Lower leg skin (tissue), 4 donors: Measurements from ENCODE around the gene SULT2B1. TPM values are rescaled to one million over a fixed set of nuclear protein-coding genes. Genes with fewer than 3 reads are reported as not detected.
A peak's percentile ranks its signal among the peaks of the same experiment; 100 is the strongest.
"Not testable (repeated sequence)": the region's sequence is repeated elsewhere in the genome, so short reads cannot be mapped to it uniquely, and the experiment has no call there.

Source experiments
- DNase-seq, 2 donors: peaks; one replicate each; pipeline ENCODE4 v3.0.0-alpha.2; 2019; ENCODE audit warnings: low spot score in 2 of 2
- H3K4me3 ChIP-seq: fragments of 200-600 bp; sonication (generic); 2 replicates; pipeline ENCODE4 v1.5.1; 2017; ENCODE audit warnings: mild to moderate bottlenecking, low read depth; ENCODE audit not compliant: poor library complexity, severe bottlenecking
- POLR2A ChIP-seq, 2 donors: fragments of 450-650 bp; IDR thresholded peaks; one replicate each; pipeline ENCODE4 v1.6.1; 2016 to 2017; ENCODE audit warnings: antibody characterized with exemption in 2 of 2, mild to moderate bottlenecking in 1 of 2, moderate library complexity in 1 of 2
- WGBS, 2 donors: methylation state at CpG; one replicate each; pipeline ENCODE4 v1.1.5; 2018; 5-methylcytosine and 5-hydroxymethylcytosine counted together
- intact Hi-C: fragments of 100-400 bp; cut with DNase I; formaldehyde crosslinking; loops from one replicate; pipeline ENCODE4 v1.15.0; 2023; ENCODE audit warnings: low total_unique reads
- total RNA-seq, 4 donors: library from RNA; depleted of rRNA; stranded (reverse); fragments of >200 nt; gene quantifications; one replicate each; pipeline ENCODE4 v1.1.0, GENCODE V29; 2016
- TF ChIP-seq, protein P1 (sequence below), 3 donors: fragments of 450-650 bp; IDR thresholded peaks; one replicate each; pipeline ENCODE4 v1.5.1; 2016; ENCODE audit warnings: antibody characterized with exemption in 3 of 3, mild to moderate bottlenecking in 3 of 3, moderate library complexity in 2 of 3

The SULT2B1 gene
- total RNA-seq, 4 donors from 2014 or later: 119 to 191 (median 166) TPM

GRCh38 chr19:48629599-48630295 lies 77.8 kb downstream of the SULT2B1 start:
- WGBS, 2 donors: 46 to 61% methylated on average over 30 to 35 of the region's 48 CpGs
- no peak for DNase-seq
- H3K4me3 ChIP-seq: no peak overlapping the region
- TF ChIP-seq POLR2A (IDR thresholded peaks at IDR 0.05): no peak
- TF ChIP-seq, protein P1, sequence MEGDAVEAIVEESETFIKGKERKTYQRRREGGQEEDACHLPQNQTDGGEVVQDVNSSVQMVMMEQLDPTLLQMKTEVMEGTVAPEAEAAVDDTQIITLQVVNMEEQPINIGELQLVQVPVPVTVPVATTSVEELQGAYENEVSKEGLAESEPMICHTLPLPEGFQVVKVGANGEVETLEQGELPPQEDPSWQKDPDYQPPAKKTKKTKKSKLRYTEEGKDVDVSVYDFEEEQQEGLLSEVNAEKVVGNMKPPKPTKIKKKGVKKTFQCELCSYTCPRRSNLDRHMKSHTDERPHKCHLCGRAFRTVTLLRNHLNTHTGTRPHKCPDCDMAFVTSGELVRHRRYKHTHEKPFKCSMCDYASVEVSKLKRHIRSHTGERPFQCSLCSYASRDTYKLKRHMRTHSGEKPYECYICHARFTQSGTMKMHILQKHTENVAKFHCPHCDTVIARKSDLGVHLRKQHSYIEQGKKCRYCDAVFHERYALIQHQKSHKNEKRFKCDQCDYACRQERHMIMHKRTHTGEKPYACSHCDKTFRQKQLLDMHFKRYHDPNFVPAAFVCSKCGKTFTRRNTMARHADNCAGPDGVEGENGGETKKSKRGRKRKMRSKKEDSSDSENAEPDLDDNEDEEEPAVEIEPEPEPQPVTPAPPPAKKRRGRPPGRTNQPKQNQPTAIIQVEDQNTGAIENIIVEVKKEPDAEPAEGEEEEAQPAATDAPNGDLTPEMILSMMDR (IDR thresholded peaks at IDR 0.05): no peak
- intact Hi-C loops: no loop called here

GRCh38 chr19:48630296-48631063 lies 78.5 kb downstream of the SULT2B1 start:
- TF ChIP-seq, protein P1 (IDR thresholded peaks at IDR 0.05): no peak
- no peak for TF ChIP-seq POLR2A (IDR thresholded peaks at IDR 0.05)
- H3K4me3 ChIP-seq: no peak overlapping the region
- 23 to 51% methylated on average over 41 to 46 of the region's 47 CpGs for WGBS, 2 donors
- intact Hi-C loops: no loop called here
- DNase-seq: peak in 1 of 2 donors; percentile 96

DNA sequence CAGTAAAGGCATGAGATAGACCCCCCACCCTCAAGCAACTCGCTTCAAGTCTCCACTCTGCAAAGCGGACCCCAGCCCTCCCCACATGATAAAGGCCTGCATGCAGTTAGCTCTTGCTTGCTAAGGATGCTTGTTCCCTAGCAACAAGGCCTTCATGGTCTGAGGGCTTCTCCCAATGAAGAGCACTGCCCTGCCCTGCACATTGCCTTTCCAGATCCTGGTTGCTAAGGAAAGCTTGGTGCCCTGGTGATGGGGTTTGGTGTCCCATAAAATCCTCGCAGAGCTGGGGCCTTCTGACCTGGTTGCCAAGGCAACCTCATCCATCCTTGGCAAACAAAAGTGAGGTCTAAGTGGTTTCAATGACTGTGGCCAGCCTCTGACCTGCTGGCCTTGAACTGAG lies 79.3 kb downstream of the SULT2B1 start:
- no peak overlapping the region for H3K4me3 ChIP-seq
- WGBS, 2 donors: 55 to 77% methylated on average over 1 to 3 of the region's 3 CpGs
- intact Hi-C loops: no loop called here
- TF ChIP-seq, protein P1 (IDR thresholded peaks at IDR 0.05): no peak
- no peak for TF ChIP-seq POLR2A (IDR thresholded peaks at IDR 0.05)
- DNase-seq: no peak

DNA sequence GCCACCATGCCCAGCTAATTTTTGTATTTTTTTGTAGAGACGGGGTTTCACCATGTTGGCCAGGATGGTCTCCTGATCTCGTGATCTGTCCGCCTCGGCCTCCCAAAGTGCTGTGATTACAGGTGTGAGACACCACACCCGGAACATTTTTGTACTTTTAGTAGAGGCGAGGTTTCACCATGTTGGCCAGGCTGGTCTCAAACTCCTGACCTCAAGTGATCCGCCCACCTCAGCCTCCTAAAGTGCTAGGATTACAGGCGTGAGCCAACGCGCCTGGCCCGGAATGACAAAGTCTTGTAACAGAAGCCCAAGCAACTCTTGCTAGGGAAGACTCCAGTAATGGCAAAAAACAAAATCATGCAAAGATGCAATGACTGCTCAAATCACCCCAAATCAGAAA lies 80.3 kb downstream of the SULT2B1 start:
- intact Hi-C loops, H3K4me3 ChIP-seq, DNase-seq: not testable (repeated sequence)
- 70% methylated on average over 11 of the region's 11 CpGs for WGBS, 2 donors

DNA sequence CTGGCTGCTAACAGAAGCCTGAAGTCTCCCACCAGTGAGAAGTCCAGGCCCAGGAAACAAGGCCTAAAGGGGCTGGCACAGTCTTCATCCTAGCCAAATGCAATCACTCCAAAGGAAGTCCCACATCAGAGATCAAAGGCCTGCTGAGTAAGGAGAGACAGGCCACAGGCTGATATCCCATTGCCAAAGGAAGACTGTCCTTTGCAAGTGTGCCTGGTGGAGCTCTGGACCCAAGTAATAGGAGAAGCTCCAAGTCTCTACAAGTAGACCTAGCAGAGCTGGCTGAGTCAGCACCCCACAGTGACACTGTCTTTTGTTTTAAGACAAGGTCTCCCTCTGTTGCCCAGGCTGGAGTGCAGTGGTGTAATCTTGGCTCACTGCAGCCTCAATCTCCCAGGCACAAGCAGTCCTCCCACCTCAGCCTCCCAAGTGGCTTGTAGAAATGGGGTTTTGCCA lies 80.7 kb downstream of the SULT2B1 start:
- TF ChIP-seq POLR2A (IDR thresholded peaks at IDR 0.05): no peak
- TF ChIP-seq, protein P1 (IDR thresholded peaks at IDR 0.05): no peak
- intact Hi-C loops: no loop called here

More for the DNA sequence above, 80.7 kb downstream of the SULT2B1 start:
- DNase-seq: no peak
- H3K4me3 ChIP-seq: no peak overlapping the region
